HG03097 (cell line): ENCODE results near the gene PLEKHB1.

Source experiments
- ATAC-seq: cut with Tn5 transposase; IDR thresholded peaks from one replicate; pipeline ENCODE4 v1.9.1; 2021; ENCODE audit not compliant: unreplicated experiment, low FRiP score

The PLEKHB1 gene

GRCh38 chr11:73645972-73646631 is at the start of gene PLEKHB1:
Gene PLEKHB1, plus strand, starts transcription at chr11:73646581. Its CDS starts 28 bp downstream, at chr11:73646609.
- ATAC-seq: no peak

GRCh38 chr11:73597336-73597955 is 48.9 kb upstream of the PLEKHB1 start:
- ATAC-seq: no peak

GRCh38 chr11:73597956-73598718 is 48.2 kb upstream of the PLEKHB1 start, which contains the start of gene FAM168A:
Gene FAM168A, minus strand, starts transcription at chr11:73598112. Its CDS starts 129,638 bp downstream, at chr11:73468474.
- ATAC-seq: peak; percentile 85

- no peak for ATAC-seq
Measured at GRCh38 chr11:73598719-73599379, 47.5 kb upstream of the PLEKHB1 start.

GRCh38 chr11:73612601-73613140 is 33.7 kb upstream of the PLEKHB1 start:
- ATAC-seq: no peak

GRCh38 chr11:73614591-73614990 is 31.8 kb upstream of the PLEKHB1 start:
- ATAC-seq: no peak

GRCh38 chr11:73622926-73623593 is 23.3 kb upstream of the PLEKHB1 start:
- no peak for ATAC-seq

GRCh38 chr11:73623686-73624085 is 22.7 kb upstream of the PLEKHB1 start:
- no peak for ATAC-seq

- no peak for ATAC-seq
Measured at GRCh38 chr11:73625696-73626318, 20.6 kb upstream of the PLEKHB1 start.

- no peak for ATAC-seq
Measured at GRCh38 chr11:73629907-73630306, 16.5 kb upstream of the PLEKHB1 start.

GRCh38 chr11:73632996-73633395 is 13.4 kb upstream of the PLEKHB1 start:
- no peak for ATAC-seq

GRCh38 chr11:73633999-73634398 is 12.4 kb upstream of the PLEKHB1 start:
- ATAC-seq: no peak

- no peak for ATAC-seq
Measured at GRCh38 chr11:73635721-73636120, 10.7 kb upstream of the PLEKHB1 start.

GRCh38 chr11:73636249-73636648 is 10.1 kb upstream of the PLEKHB1 start:
- ATAC-seq: no peak

GRCh38 chr11:73637012-73637411 is 9.4 kb upstream of the PLEKHB1 start:
- ATAC-seq: no peak

- ATAC-seq: no peak
Measured at GRCh38 chr11:73640592-73640991, 5.8 kb upstream of the PLEKHB1 start.

GRCh38 chr11:73641668-73642067 is 4.7 kb upstream of the PLEKHB1 start:
- ATAC-seq: no peak

GRCh38 chr11:73645121-73645969 is 1.0 kb upstream of the PLEKHB1 start:
- ATAC-seq: no peak
